Cardiac septum (tissue), 1 donor: Measurements from ENCODE around the gene EPHB2. TPM values are rescaled to one million over a fixed set of nuclear protein-coding genes. Genes with fewer than 3 reads are reported as not detected.
"Not testable (repeated sequence)": the region's sequence is repeated elsewhere in the genome, so short reads cannot be mapped to it uniquely, and the experiment has no call there.

Source experiments
- DNase-seq: peaks from one replicate; pipeline ENCODE4 v3.0.0-alpha.2; 2020; ENCODE audit warnings: low spot score
- intact Hi-C: fragments of 100-400 bp; cut with DNase I; formaldehyde crosslinking; loops from one replicate; pipeline ENCODE4 v1.14.0; 2022
- total RNA-seq: library from RNA; stranded (reverse); fragmentation: NEBNext Ultra II Directional; extraction: Animal tissue kit (Norgen Biotek cat#: 25700); gene quantifications from one replicate; pipeline ENCODE4 v1.2.1, GENCODE V29; 2021
- donor health status: DM: no; HTN: no; CAD: no.

EPHB2 gene
- total RNA-seq, 1 donor from 2014 or later = 0.81 TPM

DNA sequence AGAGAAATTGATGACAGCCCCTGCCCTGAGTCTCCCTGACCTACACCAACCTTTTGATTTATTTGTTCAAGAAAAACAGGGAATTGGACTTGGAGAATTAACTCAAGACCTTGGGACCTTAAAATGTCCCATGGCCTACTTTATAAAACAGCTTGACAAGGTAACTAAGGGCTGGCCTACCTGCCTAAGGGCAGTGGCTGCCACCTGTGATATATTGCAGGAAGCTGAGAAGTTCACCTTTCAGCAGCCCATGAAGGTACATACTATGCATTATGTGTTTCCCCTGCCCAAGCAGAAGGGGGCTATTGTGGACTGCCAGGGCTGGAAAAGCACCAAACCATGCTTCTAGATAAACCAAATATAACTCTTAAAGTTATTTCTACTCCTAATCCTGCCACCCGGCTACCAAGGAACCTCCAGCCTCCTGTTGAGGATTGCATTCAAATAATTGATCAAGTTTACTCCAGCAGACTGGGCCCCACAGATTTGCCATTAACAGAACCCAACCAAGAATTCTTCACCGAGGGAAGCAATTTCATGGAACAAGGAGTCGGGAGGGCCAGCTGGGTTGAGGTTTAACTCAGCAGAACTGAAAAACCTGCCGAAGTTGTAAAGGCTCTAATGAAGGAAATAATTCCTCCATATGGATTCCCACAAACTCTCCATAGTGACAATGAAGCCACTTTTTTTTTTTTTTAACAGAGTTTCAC, 233.9 kb downstream of the EPHB2 start:
- DNase-seq = no peak
- intact Hi-C loops = no loop called here

DNA sequence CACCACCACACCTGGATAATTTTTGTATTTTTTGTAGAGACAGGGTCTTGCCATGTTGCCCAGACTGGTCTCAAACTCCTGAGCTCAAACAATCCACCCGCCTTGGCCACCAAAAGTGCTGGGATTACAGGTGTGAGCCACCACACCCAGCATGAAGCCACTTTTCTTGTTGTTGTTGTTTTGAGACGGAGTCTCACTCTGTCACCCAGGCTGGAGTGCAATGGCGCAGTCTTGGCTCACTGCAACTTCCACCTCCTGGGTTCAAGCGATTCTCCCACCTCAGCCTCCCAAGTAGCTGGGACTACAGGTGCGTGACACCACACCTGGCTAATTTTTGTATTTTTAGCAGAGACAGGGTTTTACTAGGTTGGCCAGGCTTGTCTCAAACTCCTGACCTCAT, 234.5 kb downstream of the EPHB2 start:
- intact Hi-C loops = not testable (repeated sequence)
- DNase-seq = peak; percentile 51

DNA sequence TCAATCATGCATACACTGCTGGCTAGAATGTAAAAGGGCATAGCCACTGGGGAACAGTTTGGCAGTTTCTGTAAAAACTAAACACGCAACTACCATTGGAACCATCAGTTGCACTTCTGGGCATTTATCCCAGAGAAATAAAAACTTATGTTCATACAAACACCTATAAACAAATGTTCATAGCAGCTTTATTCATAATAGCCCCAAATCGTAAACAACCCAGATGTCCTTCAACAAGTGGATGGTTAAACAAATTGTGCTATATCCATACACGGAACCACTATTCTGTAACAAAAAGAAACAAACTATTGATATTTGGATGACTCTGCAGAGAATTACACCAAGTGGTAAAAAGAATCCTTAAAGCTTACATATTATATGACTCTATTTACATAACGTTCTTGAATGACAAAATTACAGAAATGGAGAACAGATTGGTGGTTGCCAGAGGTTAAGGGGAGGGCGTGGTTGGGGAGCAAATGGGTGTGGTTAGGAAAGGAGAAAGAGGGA, 239.2 kb downstream of the EPHB2 start:
- DNase-seq = peak; percentile 17
- intact Hi-C loops = no loop called here

DNA sequence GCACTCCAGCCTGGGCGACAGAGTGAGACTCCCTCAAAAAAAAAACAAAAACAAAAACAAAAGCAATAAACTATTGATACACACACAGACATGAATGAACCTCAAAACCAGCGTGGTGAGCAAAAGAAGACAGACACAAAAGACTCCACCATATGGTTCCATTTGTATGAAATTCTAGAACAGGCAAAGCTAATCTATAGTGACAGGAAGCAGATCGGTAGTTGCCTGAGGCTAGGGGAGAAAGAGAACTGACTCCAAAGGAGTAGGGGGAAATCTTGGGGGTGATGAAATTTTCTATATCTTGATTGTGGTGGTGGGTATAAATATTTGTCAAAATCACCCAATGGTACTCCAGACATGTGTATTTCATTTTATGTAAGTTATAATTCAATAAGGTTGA, 241.2 kb downstream of the EPHB2 start:
- DNase-seq = peak; percentile 0
- intact Hi-C loops = no loop called here

DNA sequence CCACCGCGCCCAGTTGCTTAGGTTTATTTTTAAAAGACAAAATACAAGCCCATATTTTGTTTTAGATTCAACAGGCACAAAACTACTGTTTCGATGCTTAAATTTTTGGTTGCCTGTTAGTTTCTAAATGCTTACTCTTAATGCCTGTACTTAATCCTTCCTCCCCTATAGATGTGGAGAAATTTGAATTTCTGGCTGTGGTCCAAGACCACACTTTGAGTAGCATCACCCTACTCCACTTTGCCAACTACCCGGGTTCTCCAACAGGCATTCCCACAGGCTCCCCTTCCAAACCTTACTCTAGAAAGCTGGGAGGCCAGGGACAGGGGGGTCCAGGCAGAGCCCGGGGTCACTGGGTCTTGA, 242.0 kb downstream of the EPHB2 start:
- intact Hi-C loops = no loop called here
- DNase-seq = no peak

DNA sequence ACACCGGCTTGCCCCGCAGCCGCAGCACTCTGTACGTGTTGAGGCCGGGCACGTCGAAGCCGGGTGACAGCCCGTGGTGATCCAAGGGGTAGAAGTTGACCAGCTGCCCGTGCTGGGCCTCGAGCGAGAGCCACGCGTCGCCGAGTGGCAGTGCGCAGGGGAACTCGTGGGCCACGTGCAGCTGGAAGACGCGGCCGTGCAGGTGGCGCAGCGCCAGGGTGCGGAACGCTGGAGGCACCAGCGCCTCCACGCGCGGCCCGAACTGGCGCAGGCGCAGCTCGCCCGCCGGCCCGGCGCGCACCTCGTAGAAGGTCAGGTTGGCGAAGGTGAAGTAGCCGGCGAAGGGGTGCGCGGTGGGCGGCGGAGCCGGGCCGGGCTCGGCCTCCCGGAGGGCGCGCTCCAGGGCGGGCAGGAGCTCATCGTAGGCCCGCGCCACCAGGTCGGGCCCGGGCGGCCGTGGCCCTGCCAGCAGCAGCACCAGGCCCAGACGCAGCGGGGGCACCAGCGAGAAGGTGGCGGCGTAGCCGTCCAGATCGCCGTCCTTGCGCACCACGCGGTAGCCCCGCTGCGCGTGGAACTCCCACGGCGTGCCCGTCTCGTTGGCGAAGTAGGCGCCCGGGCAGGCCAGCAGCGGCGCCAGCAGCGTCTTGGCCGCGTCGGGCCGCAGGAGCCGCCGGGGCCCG, 242.6 kb downstream of the EPHB2 start:
- intact Hi-C loops = no loop called here
- DNase-seq = peak; percentile 60

DNA sequence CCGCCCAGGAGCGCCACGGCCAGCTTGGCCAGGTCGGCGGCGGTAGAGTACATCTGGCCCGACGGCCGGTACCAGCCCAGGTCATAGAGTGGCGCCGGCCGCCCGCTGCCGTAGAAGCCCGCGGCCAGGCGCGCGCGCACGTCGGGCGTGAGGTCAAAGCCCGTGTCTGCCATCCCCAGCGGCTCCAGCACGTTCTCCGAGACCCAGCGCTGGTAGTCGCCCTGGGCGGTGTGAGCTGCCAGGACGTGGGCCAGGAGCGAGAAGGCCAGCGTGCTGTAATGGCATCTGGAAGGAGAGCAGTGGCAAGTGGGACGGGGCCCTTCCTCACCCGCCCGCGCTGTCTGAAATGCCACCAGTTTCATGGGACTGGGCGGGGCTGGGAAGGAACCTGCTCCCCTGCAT, 243.1 kb downstream of the EPHB2 start:
- intact Hi-C loops = no loop called here
- peak; percentile 46 for DNase-seq

DNA sequence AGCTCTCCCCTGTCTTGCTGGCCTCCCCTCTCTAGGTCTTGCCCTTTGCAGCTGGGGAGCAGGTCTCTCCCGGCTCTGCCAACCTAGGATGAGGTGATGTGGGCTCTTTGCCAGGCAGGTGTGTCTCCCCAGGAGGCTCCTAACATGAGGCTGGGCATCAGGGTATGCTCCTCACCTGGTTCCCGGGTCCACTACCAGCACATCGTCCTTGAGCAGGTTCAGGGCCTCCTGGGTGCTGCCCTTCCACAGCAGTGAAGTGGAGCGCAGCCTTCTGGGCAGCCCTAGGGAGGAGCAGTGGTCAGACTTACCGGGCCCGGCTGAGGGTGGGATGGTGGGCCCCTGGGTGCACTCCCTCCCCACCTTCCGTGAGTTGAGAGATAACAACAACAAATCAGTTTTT, 244.5 kb downstream of the EPHB2 start:
- DNase-seq = peak; percentile 46
- intact Hi-C loops = no loop called here

DNA sequence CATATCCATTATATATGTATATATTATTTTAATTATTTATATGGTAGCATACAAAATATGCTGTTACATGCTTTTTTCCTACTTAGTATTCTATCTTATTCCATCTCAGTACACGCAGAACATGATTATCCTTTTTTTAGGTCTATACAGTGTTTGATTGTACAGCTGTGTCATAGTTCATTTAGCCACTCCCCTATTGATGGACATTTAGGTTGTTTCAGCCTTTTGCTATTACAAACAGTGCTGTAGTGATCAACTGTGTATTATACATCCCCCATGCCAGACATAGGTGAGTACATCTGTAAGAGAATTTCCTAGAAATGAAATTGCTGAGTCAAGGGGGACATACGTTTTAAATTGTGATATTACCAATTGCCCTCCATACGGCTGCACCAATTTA, 246.4 kb downstream of the EPHB2 start:
- intact Hi-C loops = no loop called here
- DNase-seq = no peak

DNA sequence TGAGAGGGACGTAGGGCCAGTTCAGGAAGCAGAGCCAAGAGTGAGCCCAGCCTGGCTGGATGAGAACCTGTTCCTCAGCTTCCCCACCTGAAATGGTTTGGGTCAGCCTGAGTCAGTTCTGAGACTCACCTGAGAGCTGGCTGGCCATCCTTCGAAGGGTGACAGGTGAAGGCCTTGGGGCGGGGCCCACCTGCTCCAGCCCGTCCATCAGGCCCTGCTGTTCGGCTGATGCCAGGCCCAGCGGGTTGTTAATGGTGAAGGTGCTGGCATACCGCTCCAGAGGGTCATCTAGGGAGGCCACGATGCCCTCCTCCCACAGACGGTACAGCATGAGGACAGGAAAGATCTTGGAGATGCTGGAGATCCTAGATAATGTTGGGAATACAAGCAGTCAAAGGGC, 247.9 kb downstream of the EPHB2 start:
- intact Hi-C loops = no loop called here
- DNase-seq = peak; percentile 65

DNA sequence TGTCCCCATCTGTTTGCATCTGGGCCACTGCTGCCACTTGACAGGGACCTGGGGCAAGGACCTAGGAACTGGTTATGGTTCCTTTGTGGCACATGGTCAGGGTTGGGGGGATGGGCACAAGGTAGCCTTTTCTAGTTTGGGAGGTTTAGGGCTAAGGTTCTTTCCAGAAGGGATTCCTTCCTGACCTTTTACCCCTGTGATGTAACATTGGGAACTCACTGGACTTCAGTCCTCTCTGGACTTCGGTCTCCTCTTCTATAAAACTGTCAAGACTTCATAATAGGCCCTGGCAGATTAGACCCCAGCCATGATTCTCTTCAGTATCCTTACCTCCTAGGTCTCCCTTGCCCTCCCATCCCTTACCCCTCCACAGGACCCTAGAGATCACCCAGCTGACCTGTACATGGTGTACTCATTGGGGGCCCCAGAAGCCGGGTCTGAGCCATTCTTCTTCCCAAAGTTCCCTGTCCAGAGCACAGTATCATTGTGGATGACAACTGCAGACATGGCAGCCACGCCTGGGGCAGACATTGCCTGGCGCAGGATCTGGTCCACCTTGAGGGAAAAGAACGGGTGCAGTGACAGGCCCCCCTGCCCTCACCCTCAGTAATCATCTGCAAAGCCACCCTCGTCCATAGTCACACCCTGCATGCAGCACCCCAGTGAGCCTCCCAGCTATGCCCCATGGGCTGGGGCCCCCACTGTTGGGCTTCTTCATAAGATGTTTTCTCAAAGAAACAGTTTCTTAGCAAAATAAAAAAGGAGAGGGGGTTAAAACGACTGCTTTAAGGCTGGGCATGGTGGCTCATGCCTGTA, 249.1 kb downstream of the EPHB2 start:
- peak; percentile 57 for DNase-seq
- intact Hi-C loops = no loop called here

DNA sequence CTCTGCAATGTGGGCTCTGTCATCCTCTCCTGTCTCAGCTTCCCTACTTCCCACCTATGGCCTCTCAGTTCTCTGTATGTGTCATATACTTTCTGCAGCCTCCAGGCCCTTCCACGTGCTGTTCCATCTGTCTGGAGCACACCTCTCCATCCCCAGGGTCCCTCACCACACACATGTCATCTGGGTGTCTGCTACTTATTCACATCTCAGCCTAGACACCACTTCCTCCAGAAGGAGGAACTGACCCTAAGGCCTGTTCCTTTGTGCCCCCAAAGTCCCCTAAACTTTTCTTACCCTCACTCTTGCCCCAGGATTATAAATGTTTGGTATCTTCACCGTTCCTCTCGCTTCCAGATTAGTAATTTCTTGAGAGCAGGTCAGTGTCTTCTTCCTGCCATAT, 251.9 kb downstream of the EPHB2 start:
- intact Hi-C loops = no loop called here

DNA sequence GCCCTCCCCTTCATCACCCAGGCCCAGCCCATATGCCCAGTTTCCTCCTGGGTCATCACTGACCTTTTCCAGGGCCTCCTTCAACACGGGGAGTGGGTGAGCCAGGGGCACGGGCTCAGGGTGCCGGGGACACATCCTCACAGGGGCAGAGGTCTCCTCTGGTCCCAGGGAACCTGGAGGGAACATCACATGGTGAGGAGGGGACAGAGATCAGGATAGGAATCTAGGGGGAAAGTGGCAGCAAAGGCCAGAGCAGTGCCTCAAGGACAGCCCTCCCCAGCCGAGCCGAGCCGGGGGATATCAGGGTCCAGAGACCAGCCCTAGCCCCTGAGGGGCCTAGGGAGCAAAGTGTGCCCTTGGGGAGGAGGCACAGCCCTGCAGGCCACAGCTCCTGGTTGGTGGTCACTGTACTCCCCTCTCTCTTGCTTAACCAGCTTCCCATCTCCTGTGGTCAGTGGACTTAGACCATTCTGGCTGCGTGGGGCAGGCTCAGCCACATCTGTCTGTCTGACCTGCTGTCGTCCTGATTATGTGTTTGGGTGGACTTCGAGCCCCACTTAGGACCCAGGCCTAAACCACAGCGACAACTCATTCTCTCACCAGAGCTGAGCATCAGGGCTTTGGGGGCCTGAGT, 252.5 kb downstream of the EPHB2 start:
- intact Hi-C loops = no loop called here
- DNase-seq = peak; percentile 46

More for the DNA sequence above, 251.9 kb downstream of the EPHB2 start:
- DNase-seq = no peak

DNA sequence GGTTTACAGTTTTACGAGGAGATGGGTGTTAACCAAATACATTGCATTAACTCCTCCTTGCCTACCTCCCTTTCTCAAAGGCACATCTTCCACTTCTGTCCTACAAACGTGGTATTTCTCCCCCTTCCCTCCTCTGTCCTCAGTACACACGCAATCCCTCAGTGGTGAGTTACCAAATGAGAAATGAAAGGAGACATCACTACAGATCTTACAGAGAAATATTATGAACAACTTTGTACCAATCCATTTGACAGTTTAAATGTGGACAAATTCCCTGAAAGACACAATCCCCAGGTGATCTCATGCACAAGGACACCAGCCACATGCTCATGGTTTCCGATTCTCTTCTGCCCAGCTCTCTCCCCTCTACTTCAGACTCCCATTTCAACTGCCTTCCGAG, 255.7 kb downstream of the EPHB2 start:
- no peak for DNase-seq
- intact Hi-C loops = no loop called here

DNA sequence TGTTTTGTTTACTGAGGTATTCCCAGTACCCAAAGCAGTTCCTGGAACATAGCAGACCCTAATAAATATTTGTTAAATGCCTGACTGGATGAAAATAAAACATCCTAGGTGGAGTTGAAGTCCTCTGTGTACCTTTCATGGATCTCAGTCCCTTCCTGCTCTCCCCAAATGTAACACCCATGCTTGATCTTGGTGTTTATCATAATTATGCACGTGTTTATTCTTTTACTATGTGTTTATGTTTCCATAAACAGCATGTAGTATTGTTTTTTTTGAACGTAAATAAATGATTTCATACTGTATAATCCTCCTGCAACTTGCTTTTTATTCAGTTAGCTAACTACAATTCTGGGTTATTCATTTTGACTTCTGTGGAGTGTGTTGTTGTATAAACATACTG, 257.2 kb downstream of the EPHB2 start:
- DNase-seq = no peak

DNA sequence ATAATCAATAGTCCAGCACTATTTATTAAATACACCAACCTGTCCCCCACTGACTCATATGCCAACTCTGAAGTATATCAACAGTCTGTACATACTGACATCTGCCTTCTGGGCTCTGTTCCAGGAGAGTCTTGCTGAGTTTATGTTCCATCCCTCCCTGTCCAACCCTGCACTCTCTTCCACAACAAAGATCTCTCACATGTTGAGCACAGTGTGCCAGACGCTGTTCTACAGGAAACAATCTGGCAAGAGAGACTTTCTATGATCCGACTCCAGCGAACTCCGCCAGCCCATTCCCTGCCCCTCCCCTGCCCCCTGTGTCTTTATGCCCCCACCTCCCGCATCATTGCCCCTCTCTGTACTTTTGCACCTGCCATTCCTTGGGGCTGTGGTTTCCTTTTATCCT, 258.7 kb downstream of the EPHB2 start:
- no peak for DNase-seq
- intact Hi-C loops = no loop called here

More for the DNA sequence above, 257.2 kb downstream of the EPHB2 start:
- intact Hi-C loops = no loop called here

DNA sequence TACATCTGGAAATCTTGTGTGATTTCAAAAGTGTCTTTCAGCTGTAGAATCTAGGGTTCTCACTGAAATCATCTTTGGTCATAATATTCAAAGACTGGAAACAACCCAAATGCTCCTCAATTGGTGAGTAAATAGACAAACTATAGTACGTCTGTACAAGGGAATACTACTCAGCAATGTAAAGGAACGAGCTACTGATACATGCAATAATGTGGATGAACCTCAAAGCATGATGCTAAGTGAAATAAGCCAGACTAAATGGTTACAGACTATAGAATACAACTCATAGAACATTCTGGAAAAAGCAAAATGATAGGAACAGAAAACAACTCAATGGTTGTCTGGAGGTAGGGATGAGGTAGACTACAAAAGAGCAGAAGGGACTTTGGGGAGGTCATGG, 259.5 kb downstream of the EPHB2 start:
- intact Hi-C loops = loop anchor here (10.0 kb wide), 1 partner anchor 115 kb away; no protein-coding TSS in a partner anchor

More for the DNA sequence above, 259.5 kb downstream of the EPHB2 start:
- DNase-seq = no peak
